Stimulated activated CD4-positive, alpha-beta T cell treated with anti-CD3 and anti-CD28 coated beads, Interleukin-12 subunit alpha, Interleukin-12 subunit beta, amount 100 ng/mL, for 48 hours (primary cell): Measurements from ENCODE around the gene ANKRD27.

Source experiments
- DNase-seq, 3 donors: peaks; one replicate each; pipeline ENCODE4 v3.0.0-alpha.2; 2020; ENCODE audit warnings: low read depth in 2 of 3, low spot score in 1 of 3

ANKRD27 gene

GRCh38 chr19:32691291-32691951 is 16.4 kb upstream of the ANKRD27 start, which contains the start of gene NUDT19:
Gene NUDT19 (plus strand): TSS chr19:32691821. CDS start chr19:32691961, 140 bp downstream.
- peak; percentile 67 to 78 (median 77) for DNase-seq

- DNase-seq, result no peak
Observed at GRCh38 chr19:32688311-32688710, 13.3 kb upstream of the ANKRD27 start.

- no peak for DNase-seq
Observed at GRCh38 chr19:32687681-32688080, 12.7 kb upstream of the ANKRD27 start.

- no peak for DNase-seq
Observed at GRCh38 chr19:32686847-32687475, 12.0 kb upstream of the ANKRD27 start.

- no peak for DNase-seq
Observed at GRCh38 chr19:32682317-32682716, 7.3 kb upstream of the ANKRD27 start.

- DNase-seq, result no peak
Observed at GRCh38 chr19:32680986-32681385, 6.0 kb upstream of the ANKRD27 start.

- DNase-seq, result no peak
Observed at GRCh38 chr19:32677657-32678056, 2.7 kb upstream of the ANKRD27 start.

- no peak for DNase-seq
Observed at GRCh38 chr19:32676895-32677359, 1.9 kb upstream of the ANKRD27 start.

GRCh38 chr19:32676186-32676894 is 1.4 kb upstream of the ANKRD27 start:
- DNase-seq, result no peak

- peak in 2 of 3 donors; percentile 15 to 53 for DNase-seq
Observed at GRCh38 chr19:32675720-32676185, 773 bp upstream of the ANKRD27 start, which contains the start of gene RGS9BP. Gene RGS9BP (plus strand): TSS chr19:32675848. CDS start chr19:32676264, 416 bp downstream.

- DNase-seq, result no peak
Observed at GRCh38 chr19:32674153-32674930, 638 bp downstream of the ANKRD27 start.

- no peak for DNase-seq
Observed at GRCh38 chr19:32673573-32673972, 1.4 kb downstream of the ANKRD27 start.

GRCh38 chr19:32672841-32673240 is 2.1 kb downstream of the ANKRD27 start:
- no peak for DNase-seq

GRCh38 chr19:32671883-32672593 is 2.9 kb downstream of the ANKRD27 start:
- DNase-seq, result no peak

- DNase-seq, result no peak
Observed at GRCh38 chr19:32669310-32669709, 5.7 kb downstream of the ANKRD27 start.

GRCh38 chr19:32666084-32666483 is 8.9 kb downstream of the ANKRD27 start:
- DNase-seq, result no peak

- DNase-seq, result no peak
Observed at GRCh38 chr19:32662186-32662585, 12.8 kb downstream of the ANKRD27 start.

- no peak for DNase-seq
Observed at GRCh38 chr19:32661318-32661717, 13.7 kb downstream of the ANKRD27 start.

GRCh38 chr19:32658527-32658926 is 16.5 kb downstream of the ANKRD27 start:
- DNase-seq, result no peak

- DNase-seq, result no peak
Observed at GRCh38 chr19:32658075-32658474, 16.9 kb downstream of the ANKRD27 start.
